Gastroesophageal sphincter (tissue), 3 donors: Measurements from ENCODE around the gene KAZN.

Source experiments
- CTCF ChIP-seq, 4 experiments: fragments of 200-600 bp in 2 of 4; fragments of 450-650 bp in 2 of 4; sonication (generic) in 1 of 4; IDR thresholded peaks; one replicate each; pipeline ENCODE4 v1.5.1; 2017 to 2019; ENCODE audit warnings: antibody characterized with exemption in 4 of 4, mild to moderate bottlenecking in 2 of 4, moderate library complexity in 2 of 4
- EP300 ChIP-seq: sonication (generic); formaldehyde crosslinking; IDR thresholded peaks from one replicate; pipeline ENCODE4 v1.6.1; 2017; ENCODE audit warnings: antibody characterized with exemption, mild to moderate bottlenecking

DNA sequence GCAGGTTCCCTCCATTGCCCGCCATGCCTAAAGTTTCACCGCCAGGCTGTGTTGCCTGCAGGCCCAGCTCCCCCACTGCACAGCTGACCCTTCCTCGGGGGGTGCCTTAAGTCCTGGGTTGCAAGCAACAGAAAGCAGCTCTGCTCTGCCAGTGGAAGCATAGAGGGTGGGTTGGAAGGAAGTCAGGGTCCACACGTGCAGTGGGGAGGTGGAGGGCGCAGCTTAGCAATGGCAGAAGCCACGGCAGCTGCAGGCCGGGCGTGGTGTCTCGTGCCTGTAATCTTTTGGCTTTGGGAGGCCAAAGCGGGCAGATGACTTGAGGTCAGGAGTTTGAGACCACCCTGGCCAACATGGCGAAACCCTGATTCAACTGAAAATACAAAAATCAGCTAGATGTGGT is 448.8 kb downstream of the KAZN start:
- TF ChIP-seq CTCF (IDR thresholded peaks at IDR 0.05) (no peak), EP300 (no peak)
